AML-193 (cell line): Measurements from ENCODE around the gene EPG5.
"Not testable (repeated sequence)": the region's sequence is repeated elsewhere in the genome, so short reads cannot be mapped to it uniquely, and the experiment has no call there.

Source experiments
- DNase-seq, 2 experiments: peaks; one replicate each; lab custom pipeline; 2025; lab: John Stamatoyannopoulos, UW

The EPG5 gene

DNA sequence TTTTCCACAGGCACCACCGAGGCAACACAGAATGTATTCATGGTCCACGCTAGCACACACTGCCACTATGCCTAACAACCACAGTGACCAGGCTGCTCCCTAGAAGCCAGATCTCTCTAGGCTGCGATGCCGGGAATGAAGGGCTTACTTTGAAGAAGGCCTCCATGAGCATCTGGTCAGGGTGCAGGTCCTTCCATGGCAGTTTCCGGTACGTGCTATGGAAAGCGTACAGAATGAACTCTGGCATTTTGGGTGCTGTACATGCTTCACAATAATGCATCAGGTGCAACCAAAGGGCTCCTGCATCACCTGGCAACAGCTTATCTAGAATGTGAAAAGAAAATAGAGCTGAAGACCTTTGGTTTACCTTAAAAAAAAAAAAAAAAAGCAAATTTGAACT lies 96.7 kb downstream of the EPG5 start:
- DNase-seq: no peak

- no peak for DNase-seq
Observed at GRCh38 chr18:45865466-45865865, 101.7 kb downstream of the EPG5 start.

DNA sequence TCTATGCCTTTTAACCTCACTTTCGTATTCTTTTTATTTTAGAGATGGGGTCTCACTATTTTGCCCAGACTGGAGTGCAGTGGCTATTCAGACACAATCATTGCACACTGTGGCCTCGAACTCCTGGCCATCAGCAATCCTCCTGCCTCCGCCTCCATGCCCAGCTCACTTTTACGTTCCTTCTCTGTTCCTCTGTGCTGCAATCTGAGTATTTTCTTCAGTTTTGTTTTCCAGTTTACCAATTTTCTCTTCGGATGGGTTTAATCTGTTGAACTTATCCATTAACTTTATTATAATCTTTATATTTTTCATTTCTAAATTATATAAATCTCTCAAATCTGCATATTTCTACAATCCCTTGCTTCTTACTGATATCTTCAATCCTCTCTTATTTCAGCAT lies 103.0 kb downstream of the EPG5 start:
- DNase-seq: no peak

GRCh38 chr18:45863469-45863868 lies 103.7 kb downstream of the EPG5 start:
- DNase-seq: no peak

DNA sequence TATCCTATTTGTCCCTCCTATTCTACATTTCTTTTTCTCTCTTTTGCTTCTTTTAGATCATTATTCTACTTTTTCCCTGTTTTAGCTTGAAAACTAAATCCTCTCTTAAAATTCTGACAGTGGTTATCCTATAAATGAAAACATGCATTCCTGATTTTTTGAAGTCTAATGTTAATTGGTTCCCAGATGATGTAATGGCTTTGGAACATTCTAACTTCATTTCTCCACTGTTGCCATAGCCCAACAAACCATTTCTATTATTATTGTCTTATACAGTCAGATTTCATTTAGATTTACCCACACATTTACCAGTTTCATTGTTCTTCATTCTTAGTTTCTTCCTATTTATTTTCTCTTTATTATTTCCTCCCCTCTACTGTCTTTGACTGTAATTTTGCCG lies 105.2 kb downstream of the EPG5 start:
- no peak for DNase-seq

DNA sequence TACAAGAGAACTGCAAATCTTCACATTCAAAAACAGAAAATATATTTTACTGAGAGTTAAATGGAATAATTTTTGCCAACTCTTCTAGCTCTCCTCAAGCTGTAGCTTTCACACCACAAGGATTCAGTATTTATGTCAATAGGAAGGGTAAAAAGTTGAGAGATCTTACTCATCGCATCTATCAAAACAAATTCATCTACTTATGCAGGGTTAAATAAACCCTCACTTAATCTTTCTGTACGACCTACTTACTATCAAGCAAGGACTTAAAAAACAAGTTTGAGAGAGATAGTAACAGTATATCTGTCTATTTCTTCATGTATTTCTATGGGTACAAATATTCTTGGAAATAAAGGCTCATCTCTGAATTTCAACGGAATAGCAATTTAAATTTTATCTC lies 106.2 kb downstream of the EPG5 start:
- no peak for DNase-seq

- no peak for DNase-seq
Observed at GRCh38 chr18:45860492-45860891, 106.6 kb downstream of the EPG5 start.

DNA sequence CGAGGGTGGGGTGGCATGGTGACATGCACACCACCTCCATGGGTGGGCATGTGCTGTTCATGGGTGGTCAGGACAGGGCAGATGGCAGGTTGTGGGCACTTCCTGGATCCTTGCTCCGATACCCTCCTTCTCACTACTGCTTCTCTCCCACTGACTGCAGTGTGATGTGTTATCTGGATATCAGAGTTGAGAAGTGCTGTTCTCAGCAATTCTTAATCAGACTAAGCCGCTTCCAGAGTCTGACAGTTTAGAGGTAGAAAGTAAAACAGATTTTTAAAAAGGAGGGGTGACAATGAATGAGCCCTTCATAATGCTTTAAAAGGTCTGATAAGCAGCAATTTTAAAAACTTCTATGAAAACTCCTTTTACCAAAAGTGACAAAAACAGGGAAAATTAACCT lies 107.8 kb downstream of the EPG5 start:
- no peak for DNase-seq

DNA sequence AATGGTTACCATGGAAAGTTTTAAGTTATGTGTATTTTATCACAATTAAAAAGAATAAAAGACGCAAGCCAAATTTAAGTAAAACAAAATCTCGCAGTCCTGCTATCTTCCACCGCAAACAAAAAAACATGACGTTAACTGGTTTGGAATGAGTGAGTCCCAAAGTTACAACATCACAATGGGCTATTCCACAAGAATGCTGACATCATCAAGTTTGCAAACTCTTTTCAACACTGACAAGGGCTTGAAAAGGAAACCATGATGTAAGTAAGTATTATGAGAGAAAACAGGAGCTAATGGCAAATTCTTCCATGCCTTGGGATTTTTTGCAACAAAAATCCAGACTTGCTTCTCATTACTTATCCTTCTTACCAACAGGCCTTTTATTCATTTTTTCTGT lies 110.6 kb downstream of the EPG5 start:
- no peak for DNase-seq

GRCh38 chr18:45854036-45854586 lies 113.0 kb downstream of the EPG5 start:
- DNase-seq: no peak

- no peak for DNase-seq
Observed at GRCh38 chr18:45852631-45853030, 114.5 kb downstream of the EPG5 start.

DNA sequence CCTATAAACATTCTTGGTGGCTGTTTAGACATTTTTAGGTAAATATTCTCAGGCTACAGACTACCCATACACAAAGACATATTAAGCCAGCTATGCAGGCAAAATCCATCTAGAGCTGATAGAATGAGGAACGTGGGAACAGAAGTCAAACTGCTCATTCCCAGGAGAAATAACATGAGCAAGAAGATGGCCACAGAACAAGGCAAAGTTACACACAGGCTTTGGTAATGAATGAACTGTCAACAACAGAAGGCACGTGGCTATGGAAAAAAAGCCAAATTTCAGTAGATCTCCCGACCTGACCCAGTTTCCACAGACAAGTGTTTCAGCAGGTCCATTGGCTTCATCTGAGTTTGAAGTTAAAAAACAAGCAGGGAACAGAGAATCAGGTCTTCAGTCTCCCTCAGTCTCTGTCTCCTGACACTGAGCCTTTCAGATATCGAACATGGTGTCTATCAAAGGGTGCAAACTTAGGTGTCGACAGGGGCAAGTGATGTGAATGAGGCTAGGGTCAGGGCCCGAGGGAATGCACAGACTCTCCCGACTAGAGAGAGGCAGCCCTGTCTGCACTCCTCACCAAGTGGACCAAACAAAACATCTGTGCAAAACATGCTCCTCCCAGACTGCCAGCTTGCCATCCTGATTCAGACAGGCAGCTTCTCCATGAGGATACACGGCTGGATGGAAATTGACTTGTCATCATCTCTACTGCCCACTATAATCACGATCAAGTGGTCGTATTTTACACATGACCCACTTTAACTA lies 115.8 kb downstream of the EPG5 start:
- DNase-seq: no peak

DNA sequence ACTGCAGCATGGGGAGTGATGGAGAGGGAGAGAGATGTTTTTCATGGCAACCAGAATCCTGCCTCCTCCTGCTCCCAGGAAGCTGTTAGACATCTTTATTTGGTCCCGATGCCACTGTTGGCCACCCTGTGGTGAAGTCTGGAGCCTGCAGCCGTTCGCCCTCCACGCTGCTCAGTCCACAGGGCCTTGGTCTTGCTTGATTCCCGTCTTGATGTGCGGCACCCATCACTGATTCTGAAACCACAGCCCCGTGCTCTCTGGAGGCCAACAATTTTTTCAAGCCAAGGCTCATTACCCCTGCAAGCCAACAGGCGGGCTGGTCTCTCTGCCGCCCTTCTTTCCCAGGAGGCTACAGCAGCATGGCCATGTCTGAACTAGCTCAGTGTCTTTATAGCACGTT lies 117.1 kb downstream of the EPG5 start:
- no peak for DNase-seq

GRCh38 chr18:45849529-45849928 lies 117.6 kb downstream of the EPG5 start:
- no peak for DNase-seq

DNA sequence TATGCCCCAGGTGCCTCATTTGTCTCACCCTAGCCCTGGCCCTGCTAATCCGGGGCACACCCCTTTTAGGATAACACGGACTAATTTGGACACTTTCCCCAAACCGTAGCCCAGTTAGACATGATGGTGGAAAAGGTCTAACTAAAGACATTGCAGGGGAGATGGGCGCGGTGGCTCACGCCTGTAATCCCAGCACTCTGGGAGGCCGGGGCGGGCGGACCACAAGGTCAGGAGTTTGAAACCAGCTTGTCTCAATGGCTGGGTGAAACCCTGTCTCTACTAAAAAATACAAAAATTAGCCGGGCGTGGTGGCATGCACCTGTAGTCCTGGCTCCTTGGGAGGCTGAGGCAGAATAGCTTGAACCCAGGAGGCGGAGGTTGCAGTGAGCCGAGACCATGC lies 118.5 kb downstream of the EPG5 start:
- DNase-seq: not testable (repeated sequence)

GRCh38 chr18:45847119-45847518 lies 120.0 kb downstream of the EPG5 start:
- no peak for DNase-seq

DNA sequence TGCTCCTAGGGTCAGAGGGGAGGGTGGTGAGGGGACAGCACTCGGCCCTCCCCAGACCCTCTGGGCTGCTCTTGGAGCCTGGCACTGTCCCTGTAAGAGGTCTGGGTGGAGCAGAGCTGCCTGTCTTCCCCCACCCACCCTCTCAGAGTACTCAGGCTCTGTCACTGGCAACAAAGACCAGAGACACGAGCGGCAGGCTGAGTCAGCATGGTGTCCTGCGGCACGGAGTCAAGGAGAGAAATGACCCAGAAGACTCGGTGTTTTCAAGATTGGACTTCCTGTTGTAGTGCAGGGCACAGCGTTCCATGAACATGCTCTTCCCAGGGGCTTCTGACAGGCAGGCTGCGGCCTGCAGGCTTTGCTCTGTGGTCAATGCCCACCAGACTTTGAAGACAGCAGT lies 121.7 kb downstream of the EPG5 start:
- no peak for DNase-seq

DNA sequence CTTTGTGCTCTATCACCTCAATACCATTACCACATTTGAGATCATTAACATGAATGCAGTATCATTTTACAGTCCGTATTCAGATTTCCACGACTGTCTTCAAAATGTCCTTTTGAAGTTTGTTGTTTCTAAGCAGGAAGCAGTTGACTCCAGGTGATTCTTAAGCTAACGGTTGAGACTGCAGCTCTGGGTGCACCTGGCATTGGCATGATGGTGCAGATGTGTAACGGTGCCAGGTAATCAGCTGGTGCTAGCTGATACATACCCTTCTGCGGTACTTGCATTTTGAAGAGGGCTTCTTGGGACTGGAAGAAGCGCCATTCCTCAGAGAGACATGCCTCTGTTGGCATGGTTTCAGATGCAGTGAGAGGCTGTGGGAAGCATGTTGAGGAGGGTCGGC lies 122.2 kb downstream of the EPG5 start:
- DNase-seq: no peak

- no peak for DNase-seq
Observed at GRCh38 chr18:45843019-45843418, 124.1 kb downstream of the EPG5 start.

DNA sequence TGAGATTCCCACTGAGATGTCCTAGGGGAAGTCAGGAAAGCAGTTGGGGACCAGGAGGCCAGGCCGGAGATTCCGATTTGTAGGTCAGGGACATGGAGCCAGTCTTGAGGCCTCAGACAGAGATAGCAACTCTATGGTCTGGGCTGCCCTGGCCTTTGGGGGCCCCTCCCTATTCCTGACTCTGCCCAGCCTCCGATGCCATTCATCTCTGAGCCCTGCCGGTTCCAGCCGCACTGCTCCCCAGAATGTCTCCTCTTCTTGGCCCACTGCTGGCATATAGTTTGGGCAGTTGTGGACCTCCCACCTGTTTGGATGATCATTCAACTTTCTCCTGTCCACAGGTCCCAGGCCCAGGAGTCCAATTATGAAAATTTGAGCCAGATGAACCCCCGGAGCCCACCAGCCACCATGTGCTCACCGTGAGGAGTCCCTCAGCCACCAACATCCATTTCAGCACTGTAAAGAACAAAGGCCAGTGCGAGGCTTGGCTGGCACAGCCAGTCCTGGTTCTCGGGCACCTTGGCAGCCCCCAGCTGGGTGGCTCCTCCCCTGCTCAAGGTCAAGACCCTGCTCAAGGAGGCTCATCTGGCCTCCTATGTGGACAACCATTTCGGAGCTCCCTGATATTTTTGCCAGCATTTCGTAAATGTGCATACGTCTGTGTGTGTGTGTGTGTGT lies 125.2 kb downstream of the EPG5 start:
- no peak for DNase-seq

- no peak for DNase-seq
Observed at GRCh38 chr18:45841060-45841764, 125.9 kb downstream of the EPG5 start.

DNA sequence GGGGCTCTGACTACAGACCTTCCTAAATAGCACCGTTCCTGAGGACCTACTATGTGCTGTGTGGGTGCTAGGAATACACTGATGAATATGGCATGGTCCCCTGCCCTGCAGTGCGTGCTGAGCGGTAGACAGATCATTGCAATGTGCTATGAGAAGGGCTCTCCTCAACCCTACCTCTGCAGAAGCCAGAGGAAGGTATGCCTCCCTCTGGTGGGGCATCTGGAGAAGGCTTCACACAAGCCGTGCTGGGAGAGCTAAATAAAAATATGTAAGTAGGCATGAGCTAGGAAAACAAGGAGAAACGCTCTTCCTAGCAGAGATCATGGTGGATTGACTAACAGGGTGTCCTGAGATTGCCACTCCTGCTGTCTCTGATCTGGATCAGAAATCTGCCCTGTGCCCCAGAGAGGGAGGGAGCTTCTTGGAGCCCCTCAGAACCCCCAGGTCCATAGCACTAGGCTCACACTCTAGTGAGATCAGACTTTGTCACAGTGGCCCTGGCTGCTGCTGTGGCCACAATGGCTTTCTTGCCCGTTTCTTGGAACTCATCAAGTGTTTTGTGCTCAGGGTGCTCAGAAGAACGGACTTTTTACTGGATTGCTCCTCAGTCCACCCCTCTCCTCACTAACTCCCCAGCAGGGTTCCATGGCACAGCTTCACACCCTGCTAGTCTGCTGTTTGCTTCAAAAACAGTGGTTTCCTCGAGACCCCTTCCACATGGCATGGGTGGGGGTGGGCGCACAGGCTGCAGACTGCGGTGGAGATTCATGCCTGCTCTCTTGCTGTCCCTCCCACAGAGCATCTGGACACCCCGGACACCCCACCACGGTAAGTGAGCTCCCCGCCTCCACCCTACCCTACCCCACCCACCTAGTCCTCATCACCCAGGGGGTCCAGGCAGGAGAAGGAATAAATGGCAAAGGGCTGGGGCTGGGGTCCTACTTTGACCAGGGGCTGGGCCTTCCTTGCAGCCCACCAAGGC lies 127.4 kb downstream of the EPG5 start:
- peak; percentile 43 to 49 for DNase-seq
